HG02938 (cell line): Measurements from ENCODE around the gene PPIAL4G.
"Not testable (repeated sequence)": the region's sequence is repeated elsewhere in the genome, so short reads cannot be mapped to it uniquely, and the experiment has no call there.

Experiments
- ATAC-seq: cut with Tn5 transposase; IDR thresholded peaks from one replicate; pipeline ENCODE4 v1.9.1; 2021; ENCODE audit warnings: mild to moderate bottlenecking, moderate library complexity; ENCODE audit not compliant: unreplicated experiment

PPIAL4G gene

GRCh38 chr1:148483029-148483428 lies at the start of gene PPIAL4G:
Gene PPIAL4G, minus strand, starts transcription at chr1:148483302. Its CDS starts 50 bp downstream, at chr1:148483252.
- not testable (repeated sequence) for ATAC-seq

- not testable (repeated sequence) for ATAC-seq
Measured at GRCh38 chr1:148532158-148532557, 49.1 kb upstream of the PPIAL4G start.

GRCh38 chr1:148529101-148529567 lies 46.0 kb upstream of the PPIAL4G start:
- not testable (repeated sequence) for ATAC-seq

DNA sequence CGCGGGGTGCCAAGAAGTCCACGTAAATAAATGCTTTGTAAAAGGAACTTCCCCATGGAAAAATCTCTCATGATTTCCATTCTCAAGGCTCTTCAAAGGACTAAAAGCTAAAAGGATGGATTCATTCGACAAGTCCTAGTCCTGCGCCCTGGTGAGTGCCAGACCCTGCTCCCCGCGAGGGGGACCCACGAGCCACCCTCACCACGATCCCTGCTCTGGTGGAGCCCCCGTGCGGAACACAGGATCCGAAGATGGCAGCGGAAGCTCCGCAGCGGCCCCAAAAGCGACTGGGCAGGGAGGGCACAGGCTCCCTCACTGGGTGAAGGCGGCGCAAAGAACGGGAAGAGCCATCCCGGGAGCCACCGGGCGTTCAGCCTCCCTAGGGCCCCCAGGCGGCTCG lies 45.5 kb upstream of the PPIAL4G start:
- ATAC-seq = not testable (repeated sequence)

DNA sequence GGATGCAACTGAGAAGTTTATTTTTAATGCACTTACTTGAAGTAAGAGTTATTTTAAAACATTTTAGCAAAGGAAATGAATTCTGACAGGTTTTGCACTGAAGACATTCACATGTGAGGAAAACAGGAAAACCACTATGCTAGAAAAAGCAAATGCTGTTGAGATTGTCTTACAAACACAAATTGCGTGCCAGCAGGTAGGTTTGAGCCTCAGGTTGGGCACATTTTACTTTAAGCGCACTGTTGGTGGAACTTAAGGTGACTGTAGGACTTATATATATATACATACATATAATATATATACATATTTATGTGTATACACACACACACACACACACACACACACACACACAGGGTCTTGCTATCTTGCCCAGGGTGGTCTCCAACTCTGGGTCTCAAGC lies 43.5 kb upstream of the PPIAL4G start:
- not testable (repeated sequence) for ATAC-seq

GRCh38 chr1:148523205-148524144 lies 40.4 kb upstream of the PPIAL4G start:
- peak; percentile 5 for ATAC-seq

DNA sequence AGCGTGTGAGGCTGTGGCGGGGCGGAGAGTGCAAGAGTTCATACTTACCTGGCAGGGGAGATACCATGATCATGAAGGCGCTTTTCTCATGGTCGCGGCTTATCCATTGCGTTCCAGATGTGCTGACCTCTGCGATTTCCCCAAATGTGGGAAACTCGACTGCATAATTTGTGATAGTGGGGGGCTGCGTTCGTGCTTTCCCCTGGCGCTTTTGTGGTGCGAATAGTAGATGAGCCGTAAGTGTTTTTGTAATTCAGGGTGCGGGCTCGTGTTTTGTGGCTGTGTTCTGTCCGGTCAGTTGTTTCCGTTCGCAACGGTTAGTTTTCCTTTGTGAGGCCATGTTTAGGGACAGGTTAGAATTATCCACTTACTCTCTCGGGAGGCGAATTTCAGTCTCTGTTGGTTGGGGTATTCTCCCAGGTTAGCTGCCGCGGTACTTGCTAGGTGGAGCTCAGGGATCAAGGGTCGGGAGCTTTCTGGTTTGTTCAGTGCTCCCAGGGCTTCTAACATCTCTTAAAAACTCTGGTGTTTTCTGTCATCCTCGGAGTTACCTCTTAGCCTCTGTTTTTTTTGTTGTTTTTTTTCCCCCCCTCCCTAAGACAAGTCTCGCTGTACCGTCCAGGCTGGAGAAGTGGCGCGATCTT lies 39.6 kb upstream of the PPIAL4G start:
- peak; percentile 71 for ATAC-seq

GRCh38 chr1:148522072-148522471 lies 39.0 kb upstream of the PPIAL4G start:
- ATAC-seq = not testable (repeated sequence)

- not testable (repeated sequence) for ATAC-seq
Measured at GRCh38 chr1:148514310-148514709, 31.2 kb upstream of the PPIAL4G start.

GRCh38 chr1:148512571-148513184 lies 29.6 kb upstream of the PPIAL4G start:
- not testable (repeated sequence) for ATAC-seq

- not testable (repeated sequence) for ATAC-seq
Measured at GRCh38 chr1:148493933-148494332, 10.8 kb upstream of the PPIAL4G start.

DNA sequence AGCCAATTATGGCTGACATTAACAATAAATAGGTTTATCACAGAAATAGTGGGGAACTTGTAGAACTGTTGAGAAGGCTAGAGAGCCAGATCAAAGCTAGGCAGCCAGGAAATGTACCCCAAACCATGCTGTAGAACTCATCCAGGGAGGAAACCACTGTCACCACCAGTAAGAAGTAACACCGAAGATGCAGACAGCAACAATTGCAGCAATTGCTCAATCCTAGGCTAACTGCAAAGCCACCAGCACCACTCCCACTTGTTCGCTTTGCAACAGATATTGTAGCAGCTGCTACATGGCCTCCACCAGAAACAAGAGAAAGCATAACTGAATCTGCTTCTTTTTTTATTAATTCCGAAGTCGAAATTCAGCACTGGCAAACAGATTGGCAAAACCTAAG lies 2.0 kb downstream of the PPIAL4G start:
- not testable (repeated sequence) for ATAC-seq

DNA sequence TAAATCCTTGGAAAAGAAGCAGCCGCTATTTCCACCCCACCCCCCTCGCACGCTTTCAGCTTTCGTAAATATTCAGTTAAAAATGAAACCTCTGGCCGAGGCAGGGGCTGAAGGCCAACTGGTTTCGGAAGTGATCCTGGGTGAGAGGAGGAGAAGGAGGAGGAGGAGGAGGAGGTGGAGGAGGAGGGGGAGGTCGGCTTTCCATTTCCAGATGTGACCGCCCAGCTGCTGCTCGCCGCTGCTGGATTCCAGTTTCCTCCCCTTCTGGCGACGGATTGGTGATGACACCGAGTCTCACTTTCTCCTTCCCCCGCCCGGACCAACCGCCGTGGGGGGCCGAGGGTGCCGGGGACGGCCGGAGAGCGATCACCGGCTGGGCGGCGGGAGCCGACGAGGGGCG lies 23.4 kb downstream of the PPIAL4G start:
- ATAC-seq = not testable (repeated sequence)

GRCh38 chr1:148458901-148459581 lies 24.1 kb downstream of the PPIAL4G start:
- ATAC-seq = not testable (repeated sequence)

- ATAC-seq = not testable (repeated sequence)
Measured at GRCh38 chr1:148458398-148458797, 24.7 kb downstream of the PPIAL4G start.

- ATAC-seq = not testable (repeated sequence)
Measured at GRCh38 chr1:148452845-148453244, 30.3 kb downstream of the PPIAL4G start.

- ATAC-seq = not testable (repeated sequence)
Measured at GRCh38 chr1:148439654-148440325, 43.3 kb downstream of the PPIAL4G start.

- ATAC-seq = no peak
Measured at GRCh38 chr1:148435406-148435805, 47.7 kb downstream of the PPIAL4G start.

- no peak for ATAC-seq
Measured at GRCh38 chr1:148434832-148435231, 48.3 kb downstream of the PPIAL4G start.

DNA sequence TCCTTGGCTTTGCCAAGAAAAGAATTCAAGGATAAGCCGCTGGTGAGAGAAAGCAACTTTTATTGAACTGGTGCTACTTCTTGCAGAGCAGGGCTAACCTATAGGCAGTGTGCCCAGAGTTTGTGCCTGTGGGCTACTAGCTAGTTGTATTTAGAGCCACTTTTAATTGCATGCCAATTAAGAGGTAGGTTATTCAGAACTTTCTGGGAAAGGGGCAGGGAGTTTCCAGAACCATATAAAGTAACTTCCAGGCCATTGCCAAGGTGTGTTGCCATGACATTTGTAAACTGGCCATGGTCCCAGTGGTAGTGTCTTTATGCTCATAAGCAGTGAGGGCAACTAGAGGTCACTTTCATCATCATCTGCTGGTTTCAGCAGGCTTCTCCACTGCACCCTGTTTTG lies 50.2 kb downstream of the PPIAL4G start:
- not testable (repeated sequence) for ATAC-seq
